ENCODE results near the gene HIVEP1. TPM values are rescaled to one million over a fixed set of nuclear protein-coding genes. Genes with fewer than 3 reads are reported as not detected.

HIVEP1 gene
- total RNA-seq, 3 donors from 2014 or later (not counting 1 experiment from before 2014, with no cell fraction given): 26.3 to 37.9 (median 28.4) TPM

- intact Hi-C loops (cut with micrococcal nuclease): no loop called here
- no peak for DNase-seq
Observed at GRCh38 chr6:11983306-11983705, 28.8 kb upstream of the HIVEP1 start.

GRCh38 chr6:11987386-11987785, 24.7 kb upstream of the HIVEP1 start:
- Histone ChIP-seq H3K4me1 (ENCODE audit: control insufficient read depth, insufficient read depth, low read length) (no peaks in the 10 kb centered on the region), H3K9me3 (ENCODE audit: control insufficient read depth, insufficient read depth, low read length) (no peaks in the 10 kb centered on the region), H3K4me3 (ENCODE audit: low read length) (no peak overlapping the region), H3K27ac (ENCODE audit: low read length) (no peak overlapping the region), H3K36me3 (ENCODE audit: control insufficient read depth, insufficient read depth, low read length) (no peaks in the 10 kb centered on the region), H3K27me3 (ENCODE audit: control insufficient read depth, insufficient read depth, low read length) (peaks cover 3% of the 10 kb centered on the region)
- no peaks in the 10 kb centered on the region for H3K36me3 Mint-ChIP-seq
- H3K27me3 Mint-ChIP-seq (ENCODE audit: low read depth in 2 of 2): peaks cover 5 to 10% of the 10 kb centered on the region in 2 donors
- H3K9me3 Mint-ChIP-seq: no peaks in the 10 kb centered on the region
- intact Hi-C loops (cut with micrococcal nuclease): no loop called here
- no peaks in the 10 kb centered on the region for H3K4me1 Mint-ChIP-seq
- DNase-seq: no peak
- no peak for ATAC-seq
- H3K4me3 Mint-ChIP-seq: no peak overlapping the region
- TF ChIP-seq, protein P1, sequence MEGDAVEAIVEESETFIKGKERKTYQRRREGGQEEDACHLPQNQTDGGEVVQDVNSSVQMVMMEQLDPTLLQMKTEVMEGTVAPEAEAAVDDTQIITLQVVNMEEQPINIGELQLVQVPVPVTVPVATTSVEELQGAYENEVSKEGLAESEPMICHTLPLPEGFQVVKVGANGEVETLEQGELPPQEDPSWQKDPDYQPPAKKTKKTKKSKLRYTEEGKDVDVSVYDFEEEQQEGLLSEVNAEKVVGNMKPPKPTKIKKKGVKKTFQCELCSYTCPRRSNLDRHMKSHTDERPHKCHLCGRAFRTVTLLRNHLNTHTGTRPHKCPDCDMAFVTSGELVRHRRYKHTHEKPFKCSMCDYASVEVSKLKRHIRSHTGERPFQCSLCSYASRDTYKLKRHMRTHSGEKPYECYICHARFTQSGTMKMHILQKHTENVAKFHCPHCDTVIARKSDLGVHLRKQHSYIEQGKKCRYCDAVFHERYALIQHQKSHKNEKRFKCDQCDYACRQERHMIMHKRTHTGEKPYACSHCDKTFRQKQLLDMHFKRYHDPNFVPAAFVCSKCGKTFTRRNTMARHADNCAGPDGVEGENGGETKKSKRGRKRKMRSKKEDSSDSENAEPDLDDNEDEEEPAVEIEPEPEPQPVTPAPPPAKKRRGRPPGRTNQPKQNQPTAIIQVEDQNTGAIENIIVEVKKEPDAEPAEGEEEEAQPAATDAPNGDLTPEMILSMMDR (IDR thresholded peaks at IDR 0.05): no peak
- H3K27ac Mint-ChIP-seq: no peak overlapping the region
- no CpG with 5 or more reads among the region's 2 CpGs for WGBS (ENCODE audit: insufficient coverage)

More at GRCh38 chr6:11983306-11983705, 28.8 kb upstream of the HIVEP1 start:
- H3K36me3 ChIP-seq (ENCODE audit: control insufficient read depth, insufficient read depth, low read length): no peaks in the 10 kb centered on the region
- Mint-ChIP-seq H3K4me1 (peaks cover 3% of the 10 kb centered on the region in 2 donors), H3K27ac (no peak overlapping the region), H3K9me3 (no peaks in the 10 kb centered on the region), H3K27me3 (ENCODE audit: low read depth in 2 of 2) (peaks cover 5 to 9% of the 10 kb centered on the region in 2 donors), H3K36me3 (no peaks in the 10 kb centered on the region), H3K4me3 (no peak overlapping the region)
- TF ChIP-seq, protein P1 (IDR thresholded peaks at IDR 0.05): no peak
- WGBS (ENCODE audit: insufficient coverage): 88% methylated on average over 5 of the region's 5 CpGs
- ATAC-seq: no peak
- H3K4me1 ChIP-seq (ENCODE audit: control insufficient read depth, insufficient read depth, low read length): no peaks in the 10 kb centered on the region
- H3K4me3 ChIP-seq (ENCODE audit: low read length): no peak overlapping the region
- peaks cover 7% of the 10 kb centered on the region for H3K27me3 ChIP-seq (ENCODE audit: control insufficient read depth, insufficient read depth, low read length)
- H3K9me3 ChIP-seq (ENCODE audit: control insufficient read depth, insufficient read depth, low read length): no peaks in the 10 kb centered on the region
- no peak overlapping the region for H3K27ac ChIP-seq (ENCODE audit: low read length)

DNA sequence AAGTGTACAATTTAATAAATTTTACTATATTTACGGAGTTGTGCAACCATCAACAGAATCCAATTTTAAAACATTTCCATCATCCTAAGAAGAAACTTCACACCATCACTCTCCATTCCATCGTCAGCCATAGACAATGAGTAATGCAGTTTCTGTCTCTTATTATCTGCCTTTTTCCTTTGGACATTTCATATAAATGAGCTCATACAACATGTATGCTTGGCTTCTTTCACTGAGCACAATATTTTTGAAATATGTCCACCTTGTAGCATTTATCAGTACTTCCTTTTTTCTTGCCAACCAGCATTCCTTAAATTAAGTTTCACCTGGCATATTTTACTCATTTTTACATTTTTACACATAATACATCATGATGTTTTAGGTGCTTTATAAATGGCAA, 22.7 kb upstream of the HIVEP1 start:
- Histone ChIP-seq H3K27me3 (ENCODE audit: control insufficient read depth, insufficient read depth, low read length) (no peaks in the 10 kb centered on the region), H3K27ac (ENCODE audit: low read length) (no peak overlapping the region), H3K4me1 (ENCODE audit: control insufficient read depth, insufficient read depth, low read length) (no peaks in the 10 kb centered on the region), H3K36me3 (ENCODE audit: control insufficient read depth, insufficient read depth, low read length) (no peaks in the 10 kb centered on the region), H3K9me3 (ENCODE audit: control insufficient read depth, insufficient read depth, low read length) (no peaks in the 10 kb centered on the region), H3K4me3 (ENCODE audit: low read length) (no peak overlapping the region)
- intact Hi-C loops (cut with micrococcal nuclease): no loop called here
- ATAC-seq (no peak), DNase-seq (no peak)
- no peak overlapping the region for H3K27ac Mint-ChIP-seq
- H3K9me3 Mint-ChIP-seq: no peaks in the 10 kb centered on the region
- TF ChIP-seq, protein P1 (IDR thresholded peaks at IDR 0.05): no peak
- H3K36me3 Mint-ChIP-seq: no peaks in the 10 kb centered on the region
- peaks cover 0 to 7% of the 10 kb centered on the region in 2 donors for H3K27me3 Mint-ChIP-seq (ENCODE audit: low read depth in 2 of 2)
- no peak overlapping the region for H3K4me3 Mint-ChIP-seq
- no peaks in the 10 kb centered on the region for H3K4me1 Mint-ChIP-seq
- 91% methylated on average over 2 of the region's 2 CpGs for WGBS (ENCODE audit: insufficient coverage)

GRCh38 chr6:11992086-11992485, 20.0 kb upstream of the HIVEP1 start:
- intact Hi-C loops (cut with micrococcal nuclease): no loop called here
- no peak overlapping the region for H3K27ac Mint-ChIP-seq

More at GRCh38 chr6:11992086-11992485, 20.0 kb upstream of the HIVEP1 start:
- H3K27me3 ChIP-seq (ENCODE audit: control insufficient read depth, insufficient read depth, low read length): no peaks in the 10 kb centered on the region
- no peak overlapping the region for H3K27ac ChIP-seq (ENCODE audit: low read length)
- H3K4me1 ChIP-seq (ENCODE audit: control insufficient read depth, insufficient read depth, low read length): no peaks in the 10 kb centered on the region
- no peaks in the 10 kb centered on the region for H3K36me3 ChIP-seq (ENCODE audit: control insufficient read depth, insufficient read depth, low read length)
- Mint-ChIP-seq H3K36me3 (no peaks in the 10 kb centered on the region), H3K9me3 (no peaks in the 10 kb centered on the region), H3K4me3 (no peak overlapping the region), H3K27me3 (ENCODE audit: low read depth in 2 of 2) (peaks cover 2 to 7% of the 10 kb centered on the region in 2 donors), H3K4me1 (no peaks in the 10 kb centered on the region)
- TF ChIP-seq, protein P1 (IDR thresholded peaks at IDR 0.05): no peak
- 100% methylated on average over 2 of the region's 2 CpGs for WGBS (ENCODE audit: insufficient coverage)
- H3K9me3 ChIP-seq (ENCODE audit: control insufficient read depth, insufficient read depth, low read length): no peaks in the 10 kb centered on the region
- no peak overlapping the region for H3K4me3 ChIP-seq (ENCODE audit: low read length)
- ATAC-seq (no peak), DNase-seq (no peak)

All from natural killer cell (primary cell).